Peyer's patch (tissue), 4 donors: ENCODE measurements around the gene PROSER3. TPM values are rescaled to one million over a fixed set of nuclear protein-coding genes. Genes with fewer than 3 reads are reported as not detected.
A peak's percentile ranks its signal among the peaks of the same experiment; 100 is the strongest.

ENCODE experiments used
- DNase-seq, 3 donors: peaks; one replicate each; pipeline ENCODE4 v3.0.0-alpha.2; 2017 to 2019
- H3K27ac ChIP-seq, 4 donors: fragments of 200-600 bp; sonication (generic); one replicate each; pipeline ENCODE4 v1.5.1; 2016 to 2019
- H3K27me3 ChIP-seq, 2 donors: fragments of 200-600 bp; sonication (generic); one replicate each; pipeline ENCODE4 v1.5.1; 2019
- H3K36me3 ChIP-seq, 3 donors: fragments of 200-600 bp; sonication (generic); one replicate each; pipeline ENCODE4 v1.5.1; 2016 to 2019
- H3K4me1 ChIP-seq, 4 donors: fragments of 200-600 bp; sonication (generic); one replicate each; pipeline ENCODE4 v1.5.1; 2016 to 2019
- H3K4me3 ChIP-seq, 4 donors: fragments of 200-600 bp; sonication (generic); 1 replicate in 3 of 4; 2 replicates in 1 of 4; pipeline ENCODE4 v1.5.1; 2016 to 2019; ENCODE audit warnings: mild to moderate bottlenecking in 1 of 4
- H3K9me3 ChIP-seq, 4 donors: fragments of 200-600 bp; sonication (generic); one replicate each; pipeline ENCODE4 v1.5.1; 2016 to 2019; ENCODE audit warnings: mild to moderate bottlenecking in 1 of 4
- CTCF ChIP-seq, 6 experiments: fragments of 450-650 bp in 4 of 6; fragments of 200-600 bp in 2 of 6; sonication (generic) in 1 of 6; IDR thresholded peaks; one replicate each; pipeline ENCODE4 v1.5.1; 2017 to 2019; ENCODE audit warnings: antibody characterized with exemption in 6 of 6, mild to moderate bottlenecking in 3 of 6, moderate library complexity in 1 of 6
- POLR2A ChIP-seq, 2 donors: fragments of 450-650 bp; IDR thresholded peaks; one replicate each; pipeline ENCODE4 v1.5.1; 2017; ENCODE audit warnings: antibody characterized with exemption in 2 of 2, mild to moderate bottlenecking in 2 of 2, moderate library complexity in 2 of 2
- total RNA-seq, 4 donors: library from RNA; depleted of rRNA; stranded (reverse); fragments of >200 nt; gene quantifications; one replicate each; pipeline ENCODE4 v1.1.0, GENCODE V29; 2016

Gene PROSER3
- total RNA-seq, 4 donors from 2014 or later = 6.0 to 36.8 (median 27.2) TPM

GRCh38 chr19:35741203-35741515 lies 16.8 kb upstream of the PROSER3 start:
- peaks cover 0 to 31% (median 14%) of the 10 kb centered on the region in 4 donors for H3K4me1 ChIP-seq
- TF ChIP-seq POLR2A (IDR thresholded peaks at IDR 0.05) = no peak
- no peak for TF ChIP-seq CTCF (IDR thresholded peaks at IDR 0.05)
- peak overlapping the region; percentile 53 to 78 (median 66) for H3K4me3 ChIP-seq
- peak overlapping the region; percentile 85 to 98 (median 90) for H3K27ac ChIP-seq
- DNase-seq = no peak
- H3K27me3 ChIP-seq = no peaks in the 10 kb centered on the region
- H3K36me3 ChIP-seq = peaks cover 0 to 36% (median 0%) of the 10 kb centered on the region in 3 donors
- no peaks in the 10 kb centered on the region for H3K9me3 ChIP-seq

- Histone ChIP-seq H3K4me3 (peak within 1 kb of the TSS; percentile 53 to 78 (median 66)), H3K36me3 (peaks cover 0 to 26% (median 0%) of the 10 kb centered on the region in 3 donors), H3K27ac (peak within 1 kb of the TSS; percentile 85 to 98 (median 90)), H3K4me1 (peaks cover 0 to 34% (median 19%) of the 10 kb centered on the region in 4 donors), H3K9me3 (no peaks in the 10 kb centered on the region), H3K27me3 (no peaks in the 10 kb centered on the region)
- DNase-seq = peak in 2 of 3 donors; percentile 81 to 83
- TF ChIP-seq POLR2A (IDR thresholded peaks at IDR 0.05) (no peak), CTCF (IDR thresholded peaks at IDR 0.05) (no peak)
Measured at GRCh38 chr19:35742121-35742724, 15.8 kb upstream of the PROSER3 start, which contains the start of gene IGFLR1. IGFLR1 (minus strand) TSS chr19:35742452; CDS start chr19:35741180, 1,272 bp downstream.

GRCh38 chr19:35743640-35744429 lies 14.1 kb upstream of the PROSER3 start:
- Histone ChIP-seq H3K27me3 (no peaks in the 10 kb centered on the region), H3K4me1 (peaks cover 0 to 34% (median 22%) of the 10 kb centered on the region in 4 donors), H3K36me3 (peaks cover 0 to 11% (median 0%) of the 10 kb centered on the region in 3 donors), H3K27ac (peak overlapping the region; percentile 98 to 100 (median 98)), H3K9me3 (no peaks in the 10 kb centered on the region), H3K4me3 (peak overlapping the region; percentile 63 to 93 (median 78))
- TF ChIP-seq POLR2A (IDR thresholded peaks at IDR 0.05) (no peak), CTCF (IDR thresholded peaks at IDR 0.05) (no peak)
- no peak for DNase-seq

GRCh38 chr19:35744430-35745327 lies 13.3 kb upstream of the PROSER3 start:
- peaks cover 3 to 39% (median 27%) of the 10 kb centered on the region in 4 donors for H3K4me1 ChIP-seq
- TF ChIP-seq CTCF (IDR thresholded peaks at IDR 0.05) (peak in 3 of 6 experiments; percentile 30 to 43 (median 40)), POLR2A (IDR thresholded peaks at IDR 0.05) (peak in 1 of 2 donors; percentile 80)

More at GRCh38 chr19:35744430-35745327, 13.3 kb upstream of the PROSER3 start:
- peak overlapping the region; percentile 63 to 93 (median 78) for H3K4me3 ChIP-seq
- DNase-seq = peak; percentile 95 to 98 (median 95)
- H3K36me3 ChIP-seq = peaks cover 0 to 5% (median 0%) of the 10 kb centered on the region in 3 donors
- H3K9me3 ChIP-seq = no peaks in the 10 kb centered on the region
- peak overlapping the region; percentile 98 to 100 (median 98) for H3K27ac ChIP-seq
- no peaks in the 10 kb centered on the region for H3K27me3 ChIP-seq
